ENCODE results near the gene ZNF521. TPM values are rescaled to one million over a fixed set of nuclear protein-coding genes. Genes with fewer than 3 reads are reported as not detected.
A peak's percentile ranks its signal among the peaks of the same experiment; 100 is the strongest.
"Not testable (repeated sequence)": the region's sequence is repeated elsewhere in the genome, so short reads cannot be mapped to it uniquely, and the experiment has no call there.

The ZNF521 gene
- total RNA-seq, 1 donor from 2014 or later: 51.4 TPM

GRCh38 chr18:25279133-25279532 is 72.8 kb downstream of the ZNF521 start:
- TF ChIP-seq CTCF (IDR thresholded peaks at IDR 0.05; ENCODE audit: unreplicated experiment): no peak
- no peaks in the 10 kb centered on the region for H3K36me3 Mint-ChIP-seq
- H3K27ac Mint-ChIP-seq: peak overlapping the region; percentile 27
- H3K4me3 Mint-ChIP-seq: no peak overlapping the region
- DNase-seq (ENCODE audit: low spot score in 2 of 2, unreplicated experiment in 2 of 2): no peak
- H3K9me3 Mint-ChIP-seq: no peaks in the 10 kb centered on the region
- peaks cover 64% of the 10 kb centered on the region for H3K4me1 Mint-ChIP-seq
- H3K27me3 Mint-ChIP-seq (ENCODE audit: low read depth): no peaks in the 10 kb centered on the region

- Mint-ChIP-seq H3K4me3 (no peak overlapping the region), H3K9me3 (no peaks in the 10 kb centered on the region), H3K27me3 (ENCODE audit: low read depth) (no peaks in the 10 kb centered on the region), H3K4me1 (peaks cover 64% of the 10 kb centered on the region), H3K27ac (peak overlapping the region; percentile 27), H3K36me3 (no peaks in the 10 kb centered on the region)
- no peak for TF ChIP-seq CTCF (IDR thresholded peaks at IDR 0.05; ENCODE audit: unreplicated experiment)
- no peak for DNase-seq (ENCODE audit: low spot score in 2 of 2, unreplicated experiment in 2 of 2)
Observed at GRCh38 chr18:25278394-25278793, 73.6 kb downstream of the ZNF521 start.

GRCh38 chr18:25275412-25276001 is 76.5 kb downstream of the ZNF521 start:
- Mint-ChIP-seq H3K27ac (no peak overlapping the region), H3K27me3 (ENCODE audit: low read depth) (no peaks in the 10 kb centered on the region), H3K4me3 (no peak overlapping the region), H3K4me1 (peaks cover 54% of the 10 kb centered on the region), H3K36me3 (peaks cover 17% of the 10 kb centered on the region), H3K9me3 (peaks cover 16% of the 10 kb centered on the region)
- DNase-seq (ENCODE audit: low spot score in 2 of 2, unreplicated experiment in 2 of 2): no peak
- TF ChIP-seq CTCF (IDR thresholded peaks at IDR 0.05; ENCODE audit: unreplicated experiment): no peak

GRCh38 chr18:25274926-25275325 is 77.0 kb downstream of the ZNF521 start:
- Mint-ChIP-seq H3K27me3 (ENCODE audit: low read depth) (no peaks in the 10 kb centered on the region), H3K4me1 (peaks cover 50% of the 10 kb centered on the region), H3K27ac (no peak overlapping the region), H3K36me3 (peaks cover 23% of the 10 kb centered on the region), H3K4me3 (no peak overlapping the region), H3K9me3 (peaks cover 19% of the 10 kb centered on the region)
- TF ChIP-seq CTCF (IDR thresholded peaks at IDR 0.05; ENCODE audit: unreplicated experiment): no peak
- no peak for DNase-seq (ENCODE audit: low spot score in 2 of 2, unreplicated experiment in 2 of 2)

- peaks cover 45% of the 10 kb centered on the region for H3K36me3 Mint-ChIP-seq
- H3K27ac Mint-ChIP-seq; DNase-seq (ENCODE audit: low spot score in 2 of 2, unreplicated experiment in 2 of 2); H3K4me3 Mint-ChIP-seq; H3K27me3 Mint-ChIP-seq (ENCODE audit: low read depth): not testable (repeated sequence)
- H3K4me1 Mint-ChIP-seq: peaks cover 11% of the 10 kb centered on the region
- peaks cover 40% of the 10 kb centered on the region for H3K9me3 Mint-ChIP-seq
Observed at GRCh38 chr18:25266931-25267527, 84.9 kb downstream of the ZNF521 start.

GRCh38 chr18:25262920-25263319 is 89.0 kb downstream of the ZNF521 start:
- no peak for DNase-seq (ENCODE audit: low spot score in 2 of 2, unreplicated experiment in 2 of 2)
- H3K36me3 Mint-ChIP-seq: peaks cover 19% of the 10 kb centered on the region
- peaks cover 8% of the 10 kb centered on the region for H3K4me1 Mint-ChIP-seq
- no peaks in the 10 kb centered on the region for H3K27me3 Mint-ChIP-seq (ENCODE audit: low read depth)
- no peak for TF ChIP-seq CTCF (IDR thresholded peaks at IDR 0.05; ENCODE audit: unreplicated experiment)
- no peak overlapping the region for H3K4me3 Mint-ChIP-seq
- H3K9me3 Mint-ChIP-seq: peaks cover 6% of the 10 kb centered on the region
- H3K27ac Mint-ChIP-seq: no peak overlapping the region

All from mesothelial cell of epicardium (in vitro differentiated cells).